CD4-positive, alpha-beta T cell treated with Interleukin-15 for 1 hour (primary cell): Measurements from ENCODE around the gene RNF168.
"Not testable (repeated sequence)": the region's sequence is repeated elsewhere in the genome, so short reads cannot be mapped to it uniquely, and the experiment has no call there.

Experiments
- DNase-seq: peaks from one replicate; pipeline ENCODE4 v3.0.0-alpha.2; 2020

RNF168 gene, protein sequence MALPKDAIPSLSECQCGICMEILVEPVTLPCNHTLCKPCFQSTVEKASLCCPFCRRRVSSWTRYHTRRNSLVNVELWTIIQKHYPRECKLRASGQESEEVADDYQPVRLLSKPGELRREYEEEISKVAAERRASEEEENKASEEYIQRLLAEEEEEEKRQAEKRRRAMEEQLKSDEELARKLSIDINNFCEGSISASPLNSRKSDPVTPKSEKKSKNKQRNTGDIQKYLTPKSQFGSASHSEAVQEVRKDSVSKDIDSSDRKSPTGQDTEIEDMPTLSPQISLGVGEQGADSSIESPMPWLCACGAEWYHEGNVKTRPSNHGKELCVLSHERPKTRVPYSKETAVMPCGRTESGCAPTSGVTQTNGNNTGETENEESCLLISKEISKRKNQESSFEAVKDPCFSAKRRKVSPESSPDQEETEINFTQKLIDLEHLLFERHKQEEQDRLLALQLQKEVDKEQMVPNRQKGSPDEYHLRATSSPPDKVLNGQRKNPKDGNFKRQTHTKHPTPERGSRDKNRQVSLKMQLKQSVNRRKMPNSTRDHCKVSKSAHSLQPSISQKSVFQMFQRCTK

DNA sequence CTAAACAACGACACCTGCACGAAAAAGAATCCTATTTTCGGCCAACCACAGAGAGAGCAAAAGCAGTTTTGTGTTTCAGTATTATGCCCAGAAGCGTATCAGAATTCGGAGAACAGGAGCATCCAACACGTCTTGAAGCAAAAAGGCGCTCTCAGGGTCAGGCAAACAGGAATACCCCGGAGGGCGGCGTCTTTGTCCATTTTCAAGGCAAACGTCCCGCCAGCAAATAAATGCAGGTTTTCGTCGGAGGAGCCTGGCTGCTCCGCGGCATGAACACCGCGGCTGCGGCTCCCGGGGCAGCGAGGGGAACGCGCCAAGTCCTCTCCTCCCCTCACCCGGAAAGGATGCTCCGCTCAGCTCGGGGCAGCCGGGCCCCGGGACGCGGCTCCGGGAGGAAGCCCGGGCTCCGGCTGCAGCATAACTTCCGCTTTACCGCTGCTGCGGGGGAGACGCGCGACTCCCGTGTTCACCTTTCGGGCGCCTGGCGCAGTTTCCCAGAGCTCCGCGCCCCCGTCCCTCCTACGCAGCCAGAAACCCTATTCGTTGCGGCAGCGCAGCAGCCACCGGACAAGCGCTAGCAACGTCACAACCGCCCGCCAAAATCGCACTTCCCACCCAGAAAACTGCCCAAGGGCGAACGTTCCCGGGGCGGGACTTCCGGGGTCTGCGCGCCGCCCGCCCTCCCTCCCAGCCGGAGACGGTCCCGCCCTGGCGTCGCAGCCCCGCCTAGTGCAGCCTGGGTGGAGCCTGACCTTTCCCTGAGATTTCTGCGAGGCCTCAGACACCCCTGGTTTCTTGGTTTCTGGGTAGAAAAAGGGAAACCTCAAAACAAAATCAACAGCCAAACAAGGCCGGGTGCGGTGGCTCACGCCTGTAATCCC, at the start of gene RNF168:
RNF168 (minus strand) TSS at position 573 of the 881 bp plus-strand sequence. CDS start 595 bp downstream, outside the sequence.
- DNase-seq: peak; percentile 92

DNA sequence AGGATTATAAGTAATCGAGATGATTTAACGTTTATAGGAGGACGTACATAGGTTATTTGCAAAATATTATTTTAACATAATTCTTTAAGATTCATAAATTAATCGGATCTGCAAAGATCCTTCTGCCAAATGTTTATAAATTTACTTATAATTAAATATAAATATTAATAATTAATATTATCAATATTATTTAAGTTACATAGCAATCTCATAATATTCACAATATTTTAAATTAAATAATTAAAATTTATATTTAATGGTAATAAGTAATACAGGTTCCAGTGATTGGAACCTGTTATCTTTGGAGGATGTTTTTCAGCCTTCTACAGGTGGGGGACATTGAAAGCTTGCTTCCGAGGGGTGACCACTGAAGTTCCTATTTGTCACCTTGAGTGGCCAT, 48.7 kb upstream of the RNF168 start:
- no peak for DNase-seq

DNA sequence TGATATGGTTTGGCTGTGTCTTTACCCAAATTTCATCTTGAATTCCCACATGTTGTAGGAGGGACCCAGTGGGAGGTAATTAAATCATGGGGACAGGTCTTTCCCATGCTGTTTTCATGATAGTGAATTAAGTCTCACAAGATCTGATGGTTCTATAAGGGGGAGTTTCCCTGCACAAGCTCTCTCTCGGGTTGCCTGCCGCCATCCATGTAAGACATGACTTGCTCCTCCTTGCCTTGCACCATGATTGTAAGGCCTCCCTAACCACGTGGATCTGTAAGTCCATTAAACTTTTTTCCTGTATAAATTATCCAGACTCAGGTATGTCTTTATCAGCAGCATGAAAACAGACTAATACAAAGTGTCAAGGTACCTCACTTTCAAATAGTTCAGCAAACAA, 46.6 kb upstream of the RNF168 start:
- not testable (repeated sequence) for DNase-seq

DNA sequence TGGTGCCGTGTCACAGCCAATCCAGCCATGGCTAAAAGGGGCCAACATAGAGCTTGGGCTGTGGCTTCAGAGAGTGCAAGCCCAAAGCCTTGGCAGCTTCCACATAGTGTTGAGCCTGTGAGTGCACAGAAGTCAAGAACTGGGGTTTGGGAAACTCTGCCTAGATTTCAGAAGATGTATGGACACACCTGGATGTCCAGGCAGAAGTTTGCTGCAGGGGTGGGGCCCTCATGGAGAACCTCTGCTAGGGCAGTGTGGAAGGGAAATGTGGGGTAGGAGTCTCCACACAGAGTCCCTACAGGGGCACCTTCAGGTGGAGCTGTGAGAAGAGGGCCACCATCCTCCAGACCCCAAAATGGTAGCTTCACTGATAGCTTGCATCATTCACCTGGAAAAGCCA, 45.7 kb upstream of the RNF168 start:
- not testable (repeated sequence) for DNase-seq

DNA sequence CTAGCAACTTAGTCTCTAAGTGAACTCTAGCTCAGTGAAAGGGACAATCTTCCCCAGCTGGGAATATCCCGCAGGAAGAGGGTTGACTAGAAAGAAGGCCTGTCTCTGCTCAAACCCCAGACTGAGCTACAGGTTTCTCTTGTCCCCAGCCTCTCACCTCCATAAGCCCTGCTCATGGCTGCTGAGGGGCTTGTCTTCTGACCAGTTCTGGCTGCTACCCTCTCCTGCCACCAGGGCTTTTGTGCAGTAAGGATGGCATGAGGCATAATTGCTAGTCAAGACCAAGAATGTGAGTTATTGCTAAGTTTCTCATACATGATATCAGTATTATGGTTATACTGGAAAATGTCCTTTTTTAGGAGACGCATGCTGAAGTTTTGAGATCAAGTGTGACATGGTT, 43.5 kb upstream of the RNF168 start:
- no peak for DNase-seq

DNA sequence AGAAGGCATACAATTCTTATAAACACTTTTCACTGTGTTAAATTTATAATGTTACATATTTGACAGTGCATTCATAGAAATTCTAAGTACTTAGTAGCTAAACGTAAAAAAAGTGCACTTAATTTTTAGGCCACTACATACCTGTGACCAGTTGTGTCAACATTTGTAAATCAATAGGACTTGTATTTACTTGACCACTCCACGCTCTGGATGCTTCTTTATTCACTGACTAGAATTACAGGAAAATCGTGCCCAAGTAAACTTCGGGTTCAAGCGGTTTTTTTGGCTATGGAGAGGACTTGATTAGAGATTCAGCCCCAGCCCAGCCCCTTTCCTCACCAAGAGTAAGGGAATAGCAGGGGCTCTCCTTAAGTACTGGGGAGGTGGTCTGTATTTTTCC, 43.0 kb upstream of the RNF168 start:
- DNase-seq: no peak

DNA sequence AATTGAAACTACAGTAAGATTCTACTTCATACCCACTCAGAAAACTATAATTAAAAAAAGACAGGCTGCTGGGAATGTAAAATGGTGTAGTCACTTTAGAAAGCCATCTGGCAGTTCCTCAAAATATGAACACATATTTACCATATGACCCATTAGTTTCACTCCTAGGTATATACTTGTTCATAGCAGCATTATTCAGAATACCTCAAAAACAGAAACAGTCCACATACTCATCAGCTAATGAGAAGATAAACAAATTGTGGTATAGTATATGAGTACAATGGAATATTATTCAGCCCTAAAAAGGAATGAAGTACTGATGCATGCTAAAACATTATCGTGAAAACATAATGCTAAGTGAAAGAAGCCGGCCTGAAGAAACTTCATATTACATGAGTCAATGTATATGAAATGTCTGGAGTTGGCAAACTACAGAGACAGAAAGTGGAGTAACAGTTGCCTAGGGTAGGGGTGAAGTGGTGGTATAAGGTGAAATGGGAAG, 41.0 kb upstream of the RNF168 start:
- no peak for DNase-seq

DNA sequence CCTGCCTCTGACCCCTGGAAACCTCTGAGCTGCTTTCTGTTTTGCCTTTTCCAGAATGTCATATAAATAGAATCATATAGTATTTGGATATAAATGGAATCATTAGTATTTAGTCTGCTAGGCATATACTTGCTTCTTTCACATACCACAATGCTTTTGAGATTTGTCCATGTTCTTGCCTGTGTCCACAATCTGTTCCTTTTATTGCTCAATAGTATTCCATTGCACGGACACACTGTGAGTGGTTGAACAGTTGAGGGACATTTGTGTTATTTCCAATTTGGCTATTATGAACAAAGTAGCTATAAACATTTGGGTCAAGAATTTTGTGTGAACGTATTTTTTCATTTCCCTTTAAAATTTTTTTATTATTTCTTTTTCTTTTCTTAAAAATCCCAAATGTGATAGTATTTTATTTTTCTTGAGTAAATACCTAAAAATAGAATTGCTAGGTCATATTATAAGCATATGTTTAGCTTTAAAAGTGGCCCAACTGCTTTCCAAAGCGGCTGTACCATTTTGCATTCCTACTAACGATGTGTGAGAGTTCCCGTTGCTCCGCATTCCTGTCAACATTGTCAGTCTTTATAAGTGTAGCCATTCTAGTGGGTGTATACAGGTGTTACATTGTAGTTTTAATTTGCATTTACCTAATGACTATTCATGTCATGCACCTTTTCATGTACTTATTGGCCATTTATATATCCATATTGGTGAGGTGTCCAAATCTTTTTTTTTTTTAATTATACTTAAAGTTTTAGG, 38.3 kb upstream of the RNF168 start:
- no peak for DNase-seq

DNA sequence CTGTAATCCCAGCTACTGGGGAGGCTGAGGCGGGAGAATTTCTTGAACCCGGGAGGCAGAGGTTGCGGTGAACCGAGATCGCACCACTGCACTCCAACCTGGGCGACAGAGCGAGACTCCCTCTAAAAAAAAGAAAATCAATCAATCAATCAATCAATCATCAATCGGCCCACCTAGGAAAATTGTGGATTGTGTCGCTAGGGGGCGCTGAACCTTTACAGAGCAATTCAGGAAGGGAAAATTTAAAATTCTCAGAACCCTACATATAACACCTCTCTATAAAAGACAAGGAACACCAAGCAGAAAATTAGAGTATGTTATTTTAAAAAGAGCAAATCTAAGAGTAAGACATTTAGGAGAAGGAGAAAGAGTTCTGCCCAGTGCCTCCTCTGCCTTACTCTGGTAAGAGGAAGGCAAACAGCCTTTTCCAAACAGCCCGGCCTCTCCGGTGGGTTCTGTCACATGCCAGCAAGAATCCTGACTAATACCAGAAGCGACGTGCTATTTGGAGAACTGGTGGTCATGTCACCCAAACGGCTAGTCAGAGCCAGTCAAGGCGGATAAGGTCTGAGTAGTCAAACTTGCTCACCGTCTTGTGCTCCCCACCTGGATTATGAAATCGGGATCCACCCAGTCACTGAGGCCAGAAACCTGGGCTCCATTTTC, 33.9 kb upstream of the RNF168 start:
- DNase-seq: peak; percentile 27

DNA sequence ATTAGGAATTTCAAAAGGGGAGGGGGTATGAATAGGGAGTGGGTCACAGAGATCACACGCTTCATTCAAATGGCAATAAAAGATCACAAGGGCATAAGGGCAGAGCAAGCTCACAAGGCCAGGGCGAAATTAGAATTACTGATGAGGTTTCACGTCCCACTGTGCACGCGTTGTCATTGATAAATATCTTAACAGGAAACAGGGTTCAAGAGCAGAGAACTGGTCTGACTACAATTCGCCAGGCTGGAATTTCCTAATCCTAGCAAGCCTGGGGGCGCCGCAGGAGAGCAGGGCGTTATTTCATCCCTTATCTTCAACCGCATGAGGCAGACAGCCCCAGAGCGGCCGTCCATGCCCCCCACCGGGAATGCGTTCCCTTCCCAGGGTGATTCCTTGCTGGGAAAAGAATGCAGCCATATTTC, 29.7 kb upstream of the RNF168 start:
- no peak for DNase-seq

DNA sequence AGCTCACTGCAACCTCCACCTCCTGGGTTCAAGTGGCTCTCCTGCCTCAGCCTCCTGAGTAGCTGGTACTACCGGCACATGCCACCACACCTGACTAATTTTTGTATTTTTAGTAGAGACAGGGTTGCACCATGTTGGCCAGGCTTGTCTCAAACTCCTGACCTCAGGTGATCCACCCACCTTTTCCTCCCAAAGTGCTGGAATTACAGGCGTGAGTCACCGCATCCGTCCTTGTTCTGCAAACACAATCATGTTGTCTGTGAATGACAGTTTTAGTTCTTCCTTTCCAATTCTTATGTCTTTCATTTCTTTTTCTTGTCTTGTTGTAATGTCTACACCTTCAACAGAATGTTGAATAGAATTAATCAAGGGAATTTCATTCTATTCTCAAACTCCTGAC, 27.9 kb upstream of the RNF168 start:
- no peak for DNase-seq

DNA sequence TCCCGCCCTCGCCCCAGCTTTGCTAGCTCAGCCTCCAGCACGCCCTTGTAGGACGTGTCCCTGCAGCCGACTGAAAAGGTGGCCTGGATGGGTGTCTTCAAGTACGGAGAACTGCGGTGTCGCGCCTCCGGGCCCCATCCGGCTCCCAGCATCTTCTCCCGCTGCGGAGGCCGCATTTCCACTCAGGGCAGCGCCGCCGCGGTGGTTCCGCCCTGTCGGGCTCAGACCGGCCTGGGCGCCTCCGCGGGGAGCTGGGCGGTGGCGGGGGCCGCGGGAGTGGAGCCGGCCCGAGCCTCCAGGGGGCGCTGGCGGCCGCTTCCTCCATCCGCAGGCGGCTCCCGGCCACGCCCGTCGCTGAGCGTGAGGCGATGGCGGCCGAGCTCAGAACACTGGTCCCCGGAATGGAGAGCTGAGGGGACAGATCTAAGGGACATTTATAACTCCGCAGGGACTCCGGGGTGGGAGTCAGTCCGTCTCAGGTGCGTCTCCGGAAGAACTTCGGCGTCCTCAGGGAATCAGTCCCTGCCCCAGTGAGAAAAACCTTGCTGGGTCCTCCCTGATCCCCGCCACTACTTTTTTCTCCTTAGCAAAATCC, 25.2 kb upstream of the RNF168 start:
- DNase-seq: peak; percentile 65

DNA sequence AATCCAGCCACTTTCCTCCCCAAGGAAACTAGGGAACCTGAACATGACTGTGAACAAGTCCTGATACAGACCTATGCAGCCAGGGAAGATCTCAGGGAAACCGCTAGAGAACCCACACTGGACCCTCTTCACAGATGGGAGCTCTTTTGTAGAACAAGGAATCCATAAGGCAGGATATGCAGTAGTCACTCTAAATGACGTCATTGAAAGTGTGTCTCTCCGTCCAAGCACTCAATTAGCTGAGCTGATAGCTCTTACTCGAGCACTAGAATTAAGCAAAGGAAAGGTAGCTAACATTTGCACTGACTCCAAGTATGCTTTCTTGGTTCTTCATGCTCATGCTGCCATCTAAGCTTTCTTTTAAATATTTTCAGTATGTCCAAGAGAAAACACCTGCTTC, 21.6 kb upstream of the RNF168 start:
- no peak for DNase-seq

DNA sequence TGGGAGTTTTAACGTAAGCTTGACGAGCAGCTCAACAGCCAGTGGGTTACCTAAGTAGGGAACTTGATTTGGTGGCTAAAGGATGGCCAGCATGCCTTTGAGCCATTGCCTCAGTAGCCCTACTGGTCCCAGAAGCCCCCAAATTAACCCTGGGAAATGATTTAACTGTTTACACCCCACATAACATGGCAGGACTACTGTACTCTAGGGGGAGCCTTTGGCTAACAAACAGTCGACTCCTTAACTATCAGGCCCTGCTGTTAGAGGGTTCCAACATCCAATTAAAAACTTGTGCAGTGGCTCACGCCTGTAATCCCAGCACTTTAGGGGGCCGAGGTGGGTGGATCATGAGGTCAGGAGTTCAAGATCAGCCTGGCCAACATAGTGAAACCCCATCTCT, 21.0 kb upstream of the RNF168 start:
- no peak for DNase-seq

DNA sequence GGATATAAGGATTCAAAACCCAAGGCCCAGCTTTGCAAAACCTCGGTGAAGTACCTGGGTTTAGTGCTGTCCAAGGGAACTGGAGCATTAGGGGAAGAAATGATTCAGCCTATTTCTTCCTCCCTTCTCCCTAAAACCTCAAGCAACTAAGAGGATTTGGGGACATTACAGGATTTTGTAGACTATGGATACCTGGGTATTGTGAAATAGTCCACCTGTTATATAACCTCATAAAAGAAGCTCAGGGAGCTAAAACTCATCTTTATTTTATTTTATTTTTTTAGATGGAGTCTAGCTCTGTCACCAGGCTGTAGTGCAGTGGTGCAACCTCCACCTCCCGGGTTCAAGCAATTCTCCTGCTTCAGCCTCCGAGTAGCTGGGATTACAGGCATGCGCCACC, 20.3 kb upstream of the RNF168 start:
- no peak for DNase-seq

DNA sequence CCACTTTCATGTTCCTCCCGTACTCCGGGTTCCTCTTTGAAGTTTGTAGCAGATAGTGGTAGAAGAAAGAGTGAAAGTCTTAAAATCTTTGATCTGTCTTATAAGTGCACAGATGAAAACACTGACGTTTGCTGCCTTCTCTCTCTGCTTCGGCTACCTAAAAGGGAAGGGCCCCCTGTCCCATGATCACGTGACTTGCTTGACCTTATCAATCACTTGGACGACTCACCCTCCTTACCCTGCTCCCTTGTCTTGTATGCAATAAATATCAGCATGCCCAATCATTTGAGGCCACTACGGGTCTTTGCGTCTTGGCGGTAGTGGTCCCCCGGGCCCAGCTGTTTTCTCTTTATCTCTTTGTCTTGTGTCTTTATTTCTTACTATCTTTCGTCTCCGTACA, 17.7 kb upstream of the RNF168 start:
- not testable (repeated sequence) for DNase-seq

DNA sequence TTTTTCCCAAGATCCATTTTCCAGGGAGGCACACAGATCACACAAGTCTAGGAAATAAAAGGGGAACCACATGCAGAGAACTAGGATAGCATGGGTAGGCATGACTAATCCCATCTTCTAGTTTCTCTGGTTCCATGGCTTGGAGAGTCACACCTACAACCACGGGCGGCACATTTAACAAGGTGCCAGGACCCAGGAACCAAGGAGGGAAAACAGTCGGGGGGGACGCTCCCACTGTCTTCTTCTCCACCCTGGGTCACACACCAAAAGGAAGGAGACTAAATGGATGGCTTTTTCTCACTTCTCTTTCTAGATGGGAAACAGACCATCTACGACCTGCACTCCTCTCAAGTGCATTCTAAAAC, 16.1 kb upstream of the RNF168 start:
- DNase-seq: no peak

DNA sequence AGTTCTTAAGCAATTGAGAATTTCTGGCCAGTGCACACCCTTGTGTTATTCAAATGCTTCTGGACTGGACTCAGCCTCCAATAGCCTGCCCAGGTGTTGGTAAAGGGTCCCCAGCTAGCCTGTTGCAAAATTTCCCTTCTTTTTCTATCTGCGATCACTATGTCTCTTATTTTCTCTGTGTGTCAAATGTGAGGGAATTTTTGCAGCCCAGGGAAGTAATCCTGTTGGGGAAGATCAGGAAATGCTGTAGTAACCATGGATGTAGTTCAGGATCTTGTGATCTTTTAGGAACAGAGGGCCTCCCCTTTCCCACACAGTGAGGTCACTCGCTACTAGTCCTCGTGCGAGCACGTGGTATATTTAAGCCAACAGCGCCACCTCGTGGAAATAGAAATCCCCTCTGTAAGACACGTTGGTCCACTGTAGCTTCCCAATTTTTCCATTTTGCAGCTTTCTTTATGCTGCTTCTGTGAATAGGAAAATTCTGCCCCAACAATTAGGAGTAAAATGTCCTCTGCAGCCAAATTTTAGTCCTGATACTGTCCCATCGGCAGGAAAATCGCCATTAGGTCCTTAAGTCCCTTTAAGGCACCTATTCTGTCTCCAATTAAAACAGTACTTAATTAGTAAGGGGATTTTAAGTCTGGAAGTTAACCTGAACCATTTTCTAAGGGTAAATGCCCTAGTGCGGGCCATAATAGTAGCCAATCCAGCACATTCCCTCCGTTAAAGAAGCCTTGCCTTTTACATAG, 15.6 kb upstream of the RNF168 start:
- DNase-seq: peak; percentile 40

DNA sequence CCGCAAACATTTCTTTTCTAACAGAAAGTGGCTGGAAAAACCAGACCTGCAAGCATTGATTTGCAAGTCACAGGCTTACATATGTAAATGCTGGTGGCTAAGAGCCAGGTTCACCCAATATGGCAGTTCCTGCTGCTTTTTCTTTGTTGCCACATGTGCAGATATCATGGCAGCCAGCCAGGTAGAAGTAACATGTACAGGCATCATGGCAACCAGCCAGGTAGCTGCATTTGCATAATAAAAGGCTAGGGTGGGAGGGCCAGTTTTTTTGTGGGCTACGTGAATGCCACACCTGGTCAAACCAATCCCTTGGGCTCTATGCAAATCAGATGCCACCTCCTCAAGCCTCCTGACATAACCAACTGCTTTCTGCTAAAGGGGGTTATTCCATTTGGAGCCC, 14.4 kb upstream of the RNF168 start:
- no peak for DNase-seq

DNA sequence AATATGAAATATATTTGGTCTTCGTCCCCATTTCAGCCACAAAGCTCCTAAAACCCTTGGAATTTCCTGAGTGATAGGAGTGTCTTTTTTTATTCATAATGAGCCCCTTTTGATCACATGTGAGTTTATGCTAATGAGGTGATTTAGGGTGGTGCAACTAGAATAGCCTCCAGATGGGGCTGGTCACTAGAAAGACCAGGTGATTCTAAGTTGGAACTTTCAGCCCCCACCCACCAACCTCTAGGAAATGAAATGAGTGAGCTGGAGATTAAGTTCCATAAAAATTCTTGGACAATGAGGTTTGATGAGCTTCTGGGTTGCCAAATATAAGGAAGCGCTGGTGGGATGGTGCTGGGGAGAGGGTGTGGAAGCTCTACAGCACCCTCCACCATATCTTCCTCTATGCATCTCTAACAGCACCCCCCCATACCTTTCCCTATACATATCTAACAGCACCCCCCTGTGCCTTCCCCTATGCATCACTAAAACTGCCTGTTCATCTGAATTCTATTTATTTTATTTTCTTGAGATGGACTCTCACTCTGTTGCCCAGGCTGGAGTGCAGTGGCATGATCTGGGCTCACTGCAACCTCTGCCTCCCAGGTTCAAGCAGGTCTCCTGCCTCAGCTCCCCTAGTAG, 13.7 kb upstream of the RNF168 start:
- DNase-seq: no peak
